Testis (tissue), 3 donors: Measurements from ENCODE around the gene PTPRC. TPM values are rescaled to one million over a fixed set of nuclear protein-coding genes. Genes with fewer than 3 reads are reported as not detected.

Source experiments
- DNase-seq: peaks from one replicate; pipeline ENCODE4 v3.0.0-alpha.2; 2019
- H3K27ac ChIP-seq, 2 donors: fragments of 200-600 bp; sonication (generic); one replicate each; pipeline ENCODE4 v1.5.1; 2019
- H3K27me3 ChIP-seq: fragments of 200-600 bp; sonication (generic); one replicate; pipeline ENCODE4 v1.5.1; 2019
- H3K36me3 ChIP-seq: fragments of 200-600 bp; sonication (generic); one replicate; pipeline ENCODE4 v1.5.1; 2017; ENCODE audit warnings: low read depth; ENCODE audit errors: missing control alignments
- H3K4me1 ChIP-seq: fragments of 200-600 bp; sonication (generic); one replicate; pipeline ENCODE4 v1.5.1; 2019
- H3K4me3 ChIP-seq, 2 donors: fragments of 200-600 bp; sonication (generic); one replicate each; pipeline ENCODE4 v1.5.1; 2017 to 2019
- H3K9me3 ChIP-seq: fragments of 200-600 bp; sonication (generic); one replicate; pipeline ENCODE4 v1.5.1; 2017
- CTCF ChIP-seq, 3 experiments: fragments of 450-650 bp in 2 of 3; fragments of 200-600 bp in 1 of 3; sonication (generic) in 1 of 3; IDR thresholded peaks; one replicate each; pipeline ENCODE4 v1.5.1; 2016 to 2019; ENCODE audit warnings: antibody characterized with exemption in 3 of 3, mild to moderate bottlenecking in 2 of 3, moderate library complexity in 1 of 3
- POLR2A ChIP-seq: fragments of 450-650 bp; IDR thresholded peaks from one replicate; pipeline ENCODE4 v1.6.1; 2017; ENCODE audit warnings: antibody characterized with exemption, mild to moderate bottlenecking, moderate library complexity
- WGBS, 2 donors: methylation state at CpG; one replicate each; pipeline ENCODE4 v1.1.5; 2018; 5-methylcytosine and 5-hydroxymethylcytosine counted together
- intact Hi-C: fragments of 100-400 bp; cut with DNase I; formaldehyde crosslinking; loops from one replicate; pipeline ENCODE4 v1.15.1; 2023; ENCODE audit warnings: low total_unique reads
- polyA plus RNA-seq: library from polyadenylated mRNA; stranded (reverse); fragments of 350-450 nt; fragmentation: Illumina TruSeq; extraction: RNeasy Lipid Tissue Mini Kit (QIAGEN cat#74804); gene quantifications from one replicate; pipeline ENCODE4 v1.2.3, GENCODE V29; 2014; ENCODE audit warnings: low read depth, low replicate concordance; ENCODE audit not compliant: insufficient read depth
- total RNA-seq, 2 donors: library from RNA; depleted of rRNA; stranded (reverse); fragments of >200 nt; gene quantifications; one replicate each; pipeline ENCODE4 v1.2.3, GENCODE V29; 2016

PTPRC gene
- total and polyA plus RNA-seq, 3 donors from 2014 or later, result 5.1 to 10.8 (median 9.7) TPM

GRCh38 chr1:198714271-198714670 is 75.4 kb downstream of the PTPRC start:
- Histone ChIP-seq H3K4me3 (no peak overlapping the region), H3K36me3 (no peaks in the 10 kb centered on the region), H3K27me3 (no peaks in the 10 kb centered on the region), H3K27ac (no peak overlapping the region), H3K9me3 (no peaks in the 10 kb centered on the region), H3K4me1 (no peaks in the 10 kb centered on the region)
- TF ChIP-seq POLR2A, result no peak
- no peak for TF ChIP-seq CTCF (IDR thresholded peaks at IDR 0.05)
- DNase-seq, result no peak
- intact Hi-C loops, result no loop called here
- WGBS, 2 donors, result 54 to 65% methylated on average over 5 of the region's 5 CpGs

GRCh38 chr1:198716051-198716450 is 77.2 kb downstream of the PTPRC start:
- Histone ChIP-seq H3K27ac (no peak overlapping the region), H3K4me1 (no peaks in the 10 kb centered on the region), H3K36me3 (no peaks in the 10 kb centered on the region), H3K9me3 (no peaks in the 10 kb centered on the region), H3K27me3 (no peaks in the 10 kb centered on the region), H3K4me3 (no peak overlapping the region)
- 70 to 71% methylated on average over 5 of the region's 5 CpGs for WGBS, 2 donors
- TF ChIP-seq POLR2A (no peak), CTCF (IDR thresholded peaks at IDR 0.05) (no peak)
- no peak for DNase-seq
- intact Hi-C loops, result no loop called here

- no peaks in the 10 kb centered on the region for H3K36me3 ChIP-seq
- no peaks in the 10 kb centered on the region for H3K9me3 ChIP-seq
- 65 to 71% methylated on average over 1 of the region's 1 CpG for WGBS, 2 donors
- TF ChIP-seq CTCF (IDR thresholded peaks at IDR 0.05), result no peak
- TF ChIP-seq POLR2A, result no peak
- H3K27me3 ChIP-seq, result no peaks in the 10 kb centered on the region
- no peak for DNase-seq
- H3K27ac ChIP-seq, result no peak overlapping the region
- no peak overlapping the region for H3K4me3 ChIP-seq
- intact Hi-C loops, result no loop called here
- no peaks in the 10 kb centered on the region for H3K4me1 ChIP-seq
Observed at GRCh38 chr1:198717510-198717909, 78.7 kb downstream of the PTPRC start.

GRCh38 chr1:198723127-198723526 is 84.3 kb downstream of the PTPRC start:
- Histone ChIP-seq H3K36me3 (no peaks in the 10 kb centered on the region), H3K9me3 (no peaks in the 10 kb centered on the region), H3K4me3 (no peak overlapping the region), H3K27ac (no peak overlapping the region), H3K27me3 (no peaks in the 10 kb centered on the region), H3K4me1 (no peaks in the 10 kb centered on the region)
- intact Hi-C loops, result no loop called here
- no peak for DNase-seq
- TF ChIP-seq CTCF (IDR thresholded peaks at IDR 0.05), result no peak
- no peak for TF ChIP-seq POLR2A

- H3K27ac ChIP-seq, result no peak overlapping the region
- no peaks in the 10 kb centered on the region for H3K36me3 ChIP-seq
- no peak overlapping the region for H3K4me3 ChIP-seq
- TF ChIP-seq CTCF (IDR thresholded peaks at IDR 0.05) (no peak), POLR2A (no peak)
- H3K9me3 ChIP-seq, result no peaks in the 10 kb centered on the region
- intact Hi-C loops, result no loop called here
- H3K4me1 ChIP-seq, result no peaks in the 10 kb centered on the region
- no peak for DNase-seq
- no peaks in the 10 kb centered on the region for H3K27me3 ChIP-seq
Observed at GRCh38 chr1:198725090-198725489, 86.2 kb downstream of the PTPRC start.
